ENCODE data around the gene SYNJ2. TPM values are rescaled to one million over a fixed set of nuclear protein-coding genes. Genes with fewer than 3 reads are reported as not detected.
"Not testable (repeated sequence)": the region's sequence is repeated elsewhere in the genome, so short reads cannot be mapped to it uniquely, and the experiment has no call there.

The SYNJ2 gene
- polyA plus RNA-seq, 2 of the 4 experiments (the other 2 are of a cell fraction), result 22.3 to 26.5 TPM

DNA sequence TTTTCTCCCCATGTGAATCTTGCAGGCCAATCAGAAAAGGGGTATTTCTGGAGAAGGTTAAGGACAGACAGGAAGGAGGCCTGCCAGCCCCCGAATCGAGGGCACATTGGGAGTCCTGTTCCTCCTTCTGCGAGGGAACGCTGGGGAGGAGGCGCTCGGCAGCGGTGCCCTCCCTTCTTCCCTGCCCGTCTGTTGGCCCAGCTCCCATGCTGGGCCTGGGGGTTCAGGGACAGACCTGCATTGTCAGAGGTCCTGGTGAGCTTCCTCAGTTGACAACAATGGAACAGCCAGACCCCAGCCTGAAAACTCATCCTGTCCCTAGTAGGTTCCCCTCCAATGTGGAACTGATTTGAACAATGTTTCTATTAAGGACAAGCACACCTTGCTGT, 15.1 kb upstream of the SYNJ2 start:
- WGBS (ENCODE audit: missing lambda C conversion rate), result 94% methylated on average over 8 of the region's 8 CpGs
- FAIRE-seq, result no peak
- Histone ChIP-seq H3K4me3 (no peak overlapping the region), H3K4me2 (no peak overlapping the region), H3K9me3 (no peaks in the 10 kb centered on the region), H3K27ac (no peak overlapping the region), H3K4me1 (peaks cover 11% of the 10 kb centered on the region)
- DNase-seq (ENCODE audit: low read depth in 1 of 2, low spot score in 1 of 2), result no peak
- CTCF ChIA-PET, result interaction anchor here (0.9 to 1.3 kb wide), 2 partner anchors 12 to 20 kb away, joined by 3 read pairs; no protein-coding TSS in a partner anchor
- POLR2A ChIA-PET, result no interaction called here
- TF ChIP-seq FOXS1 (CRISPR knock-in tag; IDR thresholded peaks at IDR 0.05), result no peak
- ATAC-seq, result no peak

DNA sequence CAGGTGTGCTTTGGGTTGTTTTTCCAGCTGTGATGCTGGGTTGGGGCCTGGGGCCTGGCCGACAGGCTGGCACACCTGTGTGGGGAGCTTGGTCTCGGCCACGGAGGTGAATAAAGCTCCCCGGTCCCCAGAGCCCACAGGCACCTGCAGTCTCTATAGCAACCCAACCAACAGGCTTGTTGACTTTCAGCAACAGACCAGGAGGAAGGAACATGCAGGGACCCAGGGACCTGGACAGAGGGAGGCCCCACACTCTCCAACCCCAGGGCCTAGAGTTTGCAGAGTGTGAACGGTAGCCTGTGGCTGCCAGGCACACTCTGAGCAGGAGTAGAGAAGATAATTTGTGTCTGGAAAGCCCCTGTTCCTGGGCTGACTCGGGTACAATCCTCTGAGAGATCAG, 14.6 kb upstream of the SYNJ2 start:
- FAIRE-seq, result no peak
- no peaks in the 10 kb centered on the region for H3K9me3 ChIP-seq
- ChIA-PET CTCF (interaction anchor here (0.9 to 1.3 kb wide), 2 partner anchors 13 to 20 kb away, joined by 3 read pairs; no protein-coding TSS in a partner anchor), POLR2A (no interaction called here)
- DNase-seq (ENCODE audit: low read depth in 1 of 2, low spot score in 1 of 2), result no peak
- no peak overlapping the region for H3K4me2 ChIP-seq
- peaks cover 11% of the 10 kb centered on the region for H3K4me1 ChIP-seq
- H3K4me3 ChIP-seq, result no peak overlapping the region
- ATAC-seq, result no peak
- WGBS (ENCODE audit: missing lambda C conversion rate), result 69% methylated on average over 6 of the region's 6 CpGs
- TF ChIP-seq EHMT2 (IDR thresholded peaks at IDR 0.05; ENCODE audit: low read depth) (no peak), RFX5 (IDR thresholded peaks at IDR 0.05) (no peak), HOXB13 (CRISPR knock-in tag; IDR thresholded peaks at IDR 0.05; ENCODE audit: low read depth) (no peak), BHLHE40 (IDR thresholded peaks at IDR 0.05; ENCODE audit: low read depth, low read length) (no peak), JUNB (IDR thresholded peaks at IDR 0.05) (no peak), CHD2 (IDR thresholded peaks at IDR 0.05; ENCODE audit: low read length, partially characterized antibody) (no peak)
- no peak overlapping the region for H3K27ac ChIP-seq

DNA sequence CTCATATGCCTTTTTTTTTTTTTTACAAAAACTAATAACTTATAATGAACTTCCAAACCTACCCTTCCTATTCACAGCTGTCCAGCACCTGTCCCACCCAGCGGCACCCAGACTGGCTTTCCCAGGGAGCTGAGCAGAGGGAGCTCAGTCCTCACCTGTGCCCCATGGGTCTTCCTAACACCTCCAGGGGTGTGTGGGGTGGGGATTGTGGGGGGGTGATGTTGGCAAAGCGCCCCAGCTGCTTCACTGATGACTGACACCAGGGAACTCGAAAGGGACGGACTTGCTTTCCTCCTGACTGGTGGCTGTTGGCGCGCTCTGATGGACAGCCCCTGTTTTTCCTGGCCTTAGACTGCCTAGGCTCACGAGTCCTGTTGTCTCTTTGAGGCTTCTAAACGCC, 14.2 kb upstream of the SYNJ2 start:
- POLR2A ChIA-PET, result no interaction called here
- WGBS (ENCODE audit: missing lambda C conversion rate), result 65% methylated on average over 8 of the region's 8 CpGs
- CTCF ChIA-PET, result interaction anchor here (0.9 to 1.3 kb wide), 2 partner anchors 13 to 20 kb away, joined by 3 read pairs; no protein-coding TSS in a partner anchor

DNA sequence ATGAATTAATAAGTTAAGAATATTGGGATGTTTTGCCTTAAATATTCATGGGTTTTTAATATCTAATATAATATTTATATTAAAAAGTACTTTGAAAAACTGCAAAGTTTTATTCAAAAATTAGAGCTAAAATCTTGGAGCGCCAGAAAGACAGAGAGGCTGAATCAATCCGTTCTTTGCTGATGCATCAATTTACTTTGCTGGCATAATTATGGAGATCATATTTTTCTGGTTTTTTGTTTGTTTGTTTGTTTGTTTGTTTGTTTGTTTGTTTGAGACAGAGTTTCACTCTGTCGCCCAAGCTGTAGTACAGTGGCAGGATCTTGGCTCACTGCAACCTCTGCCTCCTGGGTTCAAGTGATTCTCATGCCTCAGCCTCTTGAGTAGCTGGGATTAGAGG, 9.5 kb upstream of the SYNJ2 start:
- ATAC-seq; FAIRE-seq; POLR2A ChIA-PET; H3K27ac ChIP-seq; DNase-seq (ENCODE audit: low read depth in 1 of 2, low spot score in 1 of 2); H3K4me2 ChIP-seq; H3K4me3 ChIP-seq; H3K9me3 ChIP-seq: not testable (repeated sequence)
- CTCF ChIA-PET, result interaction anchor here (0.9 to 1.4 kb wide), 3 partner anchors 25 to 101 kb away, joined by 3 to 4 read pairs (median 3); no protein-coding TSS in a partner anchor
- WGBS (ENCODE audit: missing lambda C conversion rate), result 90% methylated on average over 3 of the region's 3 CpGs
- peaks cover 24% of the 10 kb centered on the region for H3K4me1 ChIP-seq

More for the DNA sequence above, 14.2 kb upstream of the SYNJ2 start:
- ATAC-seq (no peak), DNase-seq (ENCODE audit: low read depth in 1 of 2, low spot score in 1 of 2) (no peak), FAIRE-seq (no peak)
- H3K4me1 ChIP-seq, result peaks cover 11% of the 10 kb centered on the region
- TF ChIP-seq SREBF2 (IDR thresholded peaks at IDR 0.05), result no peak
- H3K9me3 ChIP-seq, result no peaks in the 10 kb centered on the region
- no peak overlapping the region for H3K4me2 ChIP-seq
- no peak overlapping the region for H3K4me3 ChIP-seq
- no peak overlapping the region for H3K27ac ChIP-seq

DNA sequence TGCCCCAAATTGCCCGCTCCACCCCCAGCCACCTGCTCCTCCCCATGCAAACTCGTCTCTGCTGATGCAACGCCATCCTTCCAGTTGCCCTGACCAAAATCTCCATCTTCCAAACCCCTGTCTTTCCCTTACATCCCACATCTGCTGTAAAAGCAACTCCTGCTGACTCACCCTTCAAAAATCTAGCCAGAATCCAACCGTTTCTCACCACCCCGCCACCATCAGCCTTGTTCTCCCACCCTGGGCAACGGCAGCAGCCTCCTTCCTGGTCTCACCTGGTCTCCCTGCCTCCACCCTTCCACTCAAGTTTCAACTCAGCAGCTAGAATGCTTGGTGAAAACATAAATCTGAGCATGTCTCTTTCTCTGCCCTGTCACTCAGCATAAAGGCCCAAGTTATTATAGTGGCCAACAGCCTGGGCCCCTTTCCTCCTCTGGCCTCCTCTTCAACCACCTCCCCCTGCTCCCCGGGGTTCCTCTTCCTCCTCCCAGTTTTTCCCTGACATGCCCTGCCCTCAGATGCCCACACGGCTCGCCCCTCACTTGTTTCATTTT, 7.2 kb upstream of the SYNJ2 start:
- ChIA-PET POLR2A (no interaction called here), CTCF (interaction anchor here (0.6 to 3.9 kb wide), 2 partner anchors 11 to 98 kb away, joined by 5 to 16 read pairs; no protein-coding TSS in a partner anchor)
- DNase-seq (ENCODE audit: low read depth in 1 of 2, low spot score in 1 of 2), result no peak
- FAIRE-seq, result no peak
- no peak for TF ChIP-seq MYC (IDR thresholded peaks at IDR 0.05; ENCODE audit: borderline replicate concordance, low read length)
- TF ChIP-seq RNF2 (IDR thresholded peaks at IDR 0.05; ENCODE audit: borderline replicate concordance, low read depth), result no peak
- TF ChIP-seq SREBF2 (IDR thresholded peaks at IDR 0.05), result no peak
- no peak for TF ChIP-seq RARB (CRISPR knock-in tag; IDR thresholded peaks at IDR 0.05)
- no peak for TF ChIP-seq MAZ (IDR thresholded peaks at IDR 0.05; ENCODE audit: borderline replicate concordance, low read depth, low read length)
- TF ChIP-seq CEBPB (IDR thresholded peaks at IDR 0.05), result no peak
- TF ChIP-seq, protein P1, sequence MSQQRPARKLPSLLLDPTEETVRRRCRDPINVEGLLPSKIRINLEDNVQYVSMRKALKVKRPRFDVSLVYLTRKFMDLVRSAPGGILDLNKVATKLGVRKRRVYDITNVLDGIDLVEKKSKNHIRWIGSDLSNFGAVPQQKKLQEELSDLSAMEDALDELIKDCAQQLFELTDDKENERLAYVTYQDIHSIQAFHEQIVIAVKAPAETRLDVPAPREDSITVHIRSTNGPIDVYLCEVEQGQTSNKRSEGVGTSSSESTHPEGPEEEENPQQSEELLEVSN (IDR thresholded peaks at IDR 0.05; ENCODE audit: borderline replicate concordance, low read depth), result no peak
- TF ChIP-seq SMC3 (IDR thresholded peaks at IDR 0.05), result no peak
- no peak for TF ChIP-seq NFE2L2 (conservative IDR thresholded peaks at IDR 0.05; ENCODE audit: low read length)
- TF ChIP-seq, protein P2, sequence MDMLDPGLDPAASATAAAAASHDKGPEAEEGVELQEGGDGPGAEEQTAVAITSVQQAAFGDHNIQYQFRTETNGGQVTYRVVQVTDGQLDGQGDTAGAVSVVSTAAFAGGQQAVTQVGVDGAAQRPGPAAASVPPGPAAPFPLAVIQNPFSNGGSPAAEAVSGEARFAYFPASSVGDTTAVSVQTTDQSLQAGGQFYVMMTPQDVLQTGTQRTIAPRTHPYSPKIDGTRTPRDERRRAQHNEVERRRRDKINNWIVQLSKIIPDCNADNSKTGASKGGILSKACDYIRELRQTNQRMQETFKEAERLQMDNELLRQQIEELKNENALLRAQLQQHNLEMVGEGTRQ (IDR thresholded peaks at IDR 0.05), result no peak
- TF ChIP-seq FOXS1 (CRISPR knock-in tag; IDR thresholded peaks at IDR 0.05), result no peak
- TF ChIP-seq EHF (CRISPR knock-in tag; IDR thresholded peaks at IDR 0.05), result no peak
- WGBS (ENCODE audit: missing lambda C conversion rate), result 66% methylated on average over 9 of the region's 9 CpGs
- Histone ChIP-seq H3K4me2 (peak overlapping the region; percentile 47; the same call in 2 of the 3 replicates), H3K4me3 (no peak overlapping the region), H3K4me1 (peaks cover 15% of the 10 kb centered on the region), H3K27ac (peak overlapping the region; percentile 50 to 51; a peak in 5 of 6 replicates), H3K9me3 (no peaks in the 10 kb centered on the region)
- no peak for ATAC-seq
